H9 (cell line): ENCODE results near the gene SLCO6A1. TPM values are rescaled to one million over a fixed set of nuclear protein-coding genes. Genes with fewer than 3 reads are reported as not detected.

ENCODE experiments used
- DNase-seq: peaks from one replicate; pipeline ENCODE4 v3.0.0-alpha.2; 2017
- H2AFZ ChIP-seq: one replicate; pipeline ENCODE4 v1.6.1; 2013; ENCODE audit warnings: mild to moderate bottlenecking, low read length, control low read depth, moderate library complexity
- H2AK5ac ChIP-seq: 2 replicates; pipeline ENCODE4 v1.6.1; 2013; ENCODE audit warnings: low read length, control low read depth, mixed read lengths; ENCODE audit not compliant: insufficient read length
- H2BK120ac ChIP-seq: one replicate; pipeline ENCODE4 v1.6.1; 2013; ENCODE audit warnings: low read depth, mild to moderate bottlenecking, low read length, control low read depth, inconsistent platforms; ENCODE audit not compliant: poor library complexity, severe bottlenecking
- H2BK12ac ChIP-seq: 2 replicates; pipeline ENCODE4 v1.6.1; 2013; ENCODE audit warnings: low read length, control low read depth, mixed read lengths, low read depth; ENCODE audit not compliant: insufficient read length
- H2BK15ac ChIP-seq: 2 replicates; pipeline ENCODE4 v1.6.1; 2013; ENCODE audit warnings: low read depth, low read length, control low read depth
- H2BK20ac ChIP-seq: one replicate; pipeline ENCODE4 v1.6.1; 2013; ENCODE audit warnings: low read depth, mild to moderate bottlenecking, low read length, control low read depth, inconsistent platforms; ENCODE audit not compliant: poor library complexity, severe bottlenecking
- H2BK5ac ChIP-seq: 2 replicates; pipeline ENCODE4 v1.6.1; 2013; ENCODE audit warnings: low read length, control low read depth, mixed read lengths; ENCODE audit not compliant: insufficient read length
- H3K14ac ChIP-seq: 2 replicates; pipeline ENCODE4 v1.6.1; 2013; ENCODE audit warnings: low read length, control low read depth; ENCODE audit not compliant: insufficient read depth
- H3K18ac ChIP-seq: 2 replicates; pipeline ENCODE4 v1.6.1; 2013; ENCODE audit warnings: low read depth, mild to moderate bottlenecking, mixed read lengths, low read length, control low read depth; ENCODE audit not compliant: insufficient read length
- H3K23ac ChIP-seq: 2 replicates; pipeline ENCODE4 v1.6.1; 2013; ENCODE audit warnings: low read length, control low read depth, mixed read lengths, low read depth; ENCODE audit not compliant: insufficient read length
- H3K23me2 ChIP-seq: 2 replicates; pipeline ENCODE4 v1.6.1; 2013; ENCODE audit warnings: low read depth, mild to moderate bottlenecking, mixed read lengths, low read length, control low read depth; ENCODE audit not compliant: insufficient read length, poor library complexity, severe bottlenecking
- H3K27ac ChIP-seq: 2 replicates; pipeline ENCODE4 v1.5.1; 2013; ENCODE audit warnings: low read length, control low read depth, mixed read lengths, low read depth; ENCODE audit not compliant: insufficient read length
- H3K27me3 ChIP-seq: 2 replicates; pipeline ENCODE4 v1.6.1; 2013; ENCODE audit warnings: low read length, control low read depth, inconsistent platforms; ENCODE audit not compliant: insufficient read depth
- H3K4ac ChIP-seq: 2 replicates; pipeline ENCODE4 v1.6.1; 2013; ENCODE audit warnings: low read depth, mild to moderate bottlenecking, control low read depth, inconsistent platforms, low read length, moderate library complexity
- H3K4me1 ChIP-seq: 2 replicates; pipeline ENCODE4 v1.6.1; 2013; ENCODE audit warnings: low read length, control low read depth, inconsistent platforms; ENCODE audit not compliant: insufficient read depth
- H3K4me2 ChIP-seq: 2 replicates; pipeline ENCODE4 v1.6.1; 2013; ENCODE audit warnings: low read length, control low read depth, mixed read lengths; ENCODE audit not compliant: insufficient read length, insufficient read depth
- H3K56ac ChIP-seq: 2 replicates; pipeline ENCODE4 v1.6.1; 2013; ENCODE audit warnings: low read depth, mild to moderate bottlenecking, mixed read lengths, low read length, control low read depth; ENCODE audit not compliant: insufficient read length
- H3K79me1 ChIP-seq: 2 replicates; pipeline ENCODE4 v1.6.1; 2013; ENCODE audit warnings: low read depth, mild to moderate bottlenecking, moderate library complexity, low read length, control low read depth, inconsistent platforms; ENCODE audit not compliant: insufficient read depth, poor library complexity, severe bottlenecking
- H3K79me2 ChIP-seq: 2 replicates; pipeline ENCODE4 v1.6.1; 2013; ENCODE audit warnings: low read length, control low read depth, inconsistent platforms; ENCODE audit not compliant: insufficient read depth
- H3K9ac ChIP-seq: 2 replicates; pipeline ENCODE4 v1.6.1; 2013; ENCODE audit warnings: low read length, control low read depth, mixed read lengths; ENCODE audit not compliant: insufficient read length; ENCODE audit errors: extremely low read depth
- H3K9me3 ChIP-seq: one replicate; pipeline ENCODE4 v1.6.1; 2013; ENCODE audit warnings: low read depth, low read length, inconsistent platforms; ENCODE audit not compliant: control insufficient read depth
- H3T11ph ChIP-seq: one replicate; pipeline ENCODE4 v1.6.1; 2013; ENCODE audit warnings: mild to moderate bottlenecking, low read length, control low read depth, inconsistent platforms
- H4K20me1 ChIP-seq: one replicate; pipeline ENCODE4 v1.6.1; 2013; ENCODE audit not compliant: control insufficient read depth, insufficient read length, insufficient read depth
- H4K5ac ChIP-seq: 2 replicates; pipeline ENCODE4 v1.6.1; 2013; ENCODE audit warnings: low read depth, mild to moderate bottlenecking, mixed read lengths, low read length, control low read depth; ENCODE audit not compliant: insufficient read length
- H4K8ac ChIP-seq: replicated peaks from 2 replicates; pipeline ENCODE4 v1.6.1; 2013; ENCODE audit warnings: low read length, control low read depth, mixed read lengths, low read depth; ENCODE audit not compliant: insufficient read length
- H4K91ac ChIP-seq: 2 replicates; pipeline ENCODE4 v1.6.1; 2013; ENCODE audit warnings: low read depth, mild to moderate bottlenecking, moderate library complexity, mixed read lengths, low read length, control low read depth; ENCODE audit not compliant: insufficient read length
- H3K27ac Mint-ChIP-seq, 3 experiments: 2 replicates in 2 of 3; 3 replicates in 1 of 3; pipeline ENCODE4 v1.8.0; 2020 to 2021; ENCODE audit warnings: mixed read lengths in 3 of 3, mild to moderate bottlenecking in 1 of 3, moderate library complexity in 1 of 3
- H3K27me3 Mint-ChIP-seq: 2 replicates; pipeline ENCODE4 v1.8.0; 2021; ENCODE audit warnings: low read depth, mild to moderate bottlenecking, moderate library complexity, mixed read lengths
- H3K36me3 Mint-ChIP-seq, 3 experiments: 2 replicates in 2 of 3; 3 replicates in 1 of 3; pipeline ENCODE4 v1.8.0; 2020 to 2021; ENCODE audit warnings: low read depth in 3 of 3, mixed read lengths in 3 of 3; ENCODE audit not compliant: insufficient read depth in 1 of 3
- H3K4me1 Mint-ChIP-seq, 2 experiments: 2 replicates each; pipeline ENCODE4 v1.8.0; 2020; ENCODE audit warnings: mixed read lengths in 2 of 2
- H3K4me3 Mint-ChIP-seq, 2 experiments: 2 replicates in 1 of 2; 3 replicates in 1 of 2; pipeline ENCODE4 v1.8.0; 2020 to 2021; ENCODE audit warnings: mild to moderate bottlenecking in 2 of 2, mixed read lengths in 2 of 2, moderate library complexity in 1 of 2
- H3K9me3 Mint-ChIP-seq, 2 experiments: 2 replicates in 1 of 2; 3 replicates in 1 of 2; pipeline ENCODE4 v1.8.0; 2020; ENCODE audit warnings: mild to moderate bottlenecking in 2 of 2, mixed read lengths in 2 of 2, moderate library complexity in 1 of 2
- WGBS: extraction: QIAGEN DNeasy Blood & Tissue Kit; methylation state at CpG from one replicate; pipeline ENCODE4 v1.1.7; 2013; ENCODE audit warnings: missing lambda C conversion rate, low lambda C conversion rate, mixed read lengths; ENCODE audit not compliant: insufficient read length; ENCODE audit errors: extremely low coverage; 5-methylcytosine and 5-hydroxymethylcytosine counted together
- total RNA-seq: library from RNA; stranded (reverse); gene quantifications from 2 replicates; pipeline ENCODE4 v1.2.1, GENCODE V29; 2021
- TF ChIP-seq, protein P1 (sequence below): fragments of 200-600 bp; sonication (generic); conservative IDR thresholded peaks from 3 replicates; pipeline ENCODE4 v1.8.0; 2021; ENCODE audit warnings: antibody characterized with exemption, mild to moderate bottlenecking

SLCO6A1 gene
- total RNA-seq, 1 experiment from 2014 or later = 0.46 TPM

DNA sequence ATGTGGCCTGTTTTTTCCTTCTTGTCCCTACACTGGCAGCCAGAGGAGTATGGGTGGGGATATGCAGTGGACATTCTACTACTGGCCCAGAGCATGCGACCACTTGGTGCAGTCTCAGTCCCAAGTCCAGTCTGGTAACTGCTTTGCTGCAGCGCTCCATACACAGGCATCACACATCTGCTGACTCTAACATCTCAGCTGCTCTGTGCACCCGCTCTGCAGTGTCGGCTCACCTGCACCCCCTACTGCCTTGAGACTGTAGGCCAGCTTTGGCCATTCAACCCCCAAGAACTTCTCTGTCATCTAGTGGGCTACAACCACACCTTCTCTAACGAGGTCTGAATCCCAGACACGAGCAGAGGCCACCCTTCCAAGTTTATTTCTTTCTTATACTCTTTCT lies 46.4 kb upstream of the SLCO6A1 start:
- H3K27me3 ChIP-seq = no peaks in the 10 kb centered on the region
- no peak overlapping the region for H3K23ac ChIP-seq
- H3K4me1 ChIP-seq = no peaks in the 10 kb centered on the region
- H3T11ph ChIP-seq = no peak overlapping the region
- H4K20me1 ChIP-seq = no peaks in the 10 kb centered on the region
- H2BK120ac ChIP-seq = no peak overlapping the region
- peaks cover 0 to 2% of the 10 kb centered on the region in 2 experiments; a peak in 1 of 4 replicates for H3K4me1 Mint-ChIP-seq
- TF ChIP-seq, protein P1, sequence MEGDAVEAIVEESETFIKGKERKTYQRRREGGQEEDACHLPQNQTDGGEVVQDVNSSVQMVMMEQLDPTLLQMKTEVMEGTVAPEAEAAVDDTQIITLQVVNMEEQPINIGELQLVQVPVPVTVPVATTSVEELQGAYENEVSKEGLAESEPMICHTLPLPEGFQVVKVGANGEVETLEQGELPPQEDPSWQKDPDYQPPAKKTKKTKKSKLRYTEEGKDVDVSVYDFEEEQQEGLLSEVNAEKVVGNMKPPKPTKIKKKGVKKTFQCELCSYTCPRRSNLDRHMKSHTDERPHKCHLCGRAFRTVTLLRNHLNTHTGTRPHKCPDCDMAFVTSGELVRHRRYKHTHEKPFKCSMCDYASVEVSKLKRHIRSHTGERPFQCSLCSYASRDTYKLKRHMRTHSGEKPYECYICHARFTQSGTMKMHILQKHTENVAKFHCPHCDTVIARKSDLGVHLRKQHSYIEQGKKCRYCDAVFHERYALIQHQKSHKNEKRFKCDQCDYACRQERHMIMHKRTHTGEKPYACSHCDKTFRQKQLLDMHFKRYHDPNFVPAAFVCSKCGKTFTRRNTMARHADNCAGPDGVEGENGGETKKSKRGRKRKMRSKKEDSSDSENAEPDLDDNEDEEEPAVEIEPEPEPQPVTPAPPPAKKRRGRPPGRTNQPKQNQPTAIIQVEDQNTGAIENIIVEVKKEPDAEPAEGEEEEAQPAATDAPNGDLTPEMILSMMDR = peak; percentile 76
- no peak overlapping the region for H3K4me3 Mint-ChIP-seq
- H2AFZ ChIP-seq = no peak overlapping the region
- no peak overlapping the region for H4K91ac ChIP-seq
- no peak overlapping the region for H3K4me2 ChIP-seq
- H3K36me3 Mint-ChIP-seq = peaks cover 0 to 3% (median 0%) of the 10 kb centered on the region in 3 experiments; a peak in 1 of 7 replicates
- H3K4ac ChIP-seq = no peak overlapping the region
- peaks cover 4% of the 10 kb centered on the region for H3K9me3 ChIP-seq
- H3K56ac ChIP-seq = no peak overlapping the region
- H3K23me2 ChIP-seq = no peaks in the 10 kb centered on the region
- DNase-seq = peak; percentile 79
- no CpG with 5 or more reads among the region's 6 CpGs for WGBS
- no peak overlapping the region for H3K18ac ChIP-seq
- no peaks in the 10 kb centered on the region for H3K27me3 Mint-ChIP-seq
- H3K9me3 Mint-ChIP-seq = peaks cover 3 to 6% of the 10 kb centered on the region in 2 experiments; a peak in 2 of 5 replicates
- no peaks in the 10 kb centered on the region for H3K79me1 ChIP-seq
- no peaks in the 10 kb centered on the region for H3K79me2 ChIP-seq
- H2BK20ac ChIP-seq = no peak overlapping the region
- no peak overlapping the region for H3K9ac ChIP-seq
- H2BK5ac ChIP-seq = no peak overlapping the region
- H2BK12ac ChIP-seq = no peak overlapping the region
- no peak overlapping the region for H2AK5ac ChIP-seq
- peak overlapping the region in 1 of 3 experiments; percentile 65; a peak in 1 of 7 replicates for H3K27ac Mint-ChIP-seq
- H2BK15ac ChIP-seq = no peak overlapping the region
- H4K8ac ChIP-seq = no peak overlapping the region
- no peak overlapping the region for H3K14ac ChIP-seq
- H3K27ac ChIP-seq = no peak overlapping the region
- H4K5ac ChIP-seq = no peak overlapping the region
